ENCODE data around the gene GLP1R.

GLP1R gene

DNA sequence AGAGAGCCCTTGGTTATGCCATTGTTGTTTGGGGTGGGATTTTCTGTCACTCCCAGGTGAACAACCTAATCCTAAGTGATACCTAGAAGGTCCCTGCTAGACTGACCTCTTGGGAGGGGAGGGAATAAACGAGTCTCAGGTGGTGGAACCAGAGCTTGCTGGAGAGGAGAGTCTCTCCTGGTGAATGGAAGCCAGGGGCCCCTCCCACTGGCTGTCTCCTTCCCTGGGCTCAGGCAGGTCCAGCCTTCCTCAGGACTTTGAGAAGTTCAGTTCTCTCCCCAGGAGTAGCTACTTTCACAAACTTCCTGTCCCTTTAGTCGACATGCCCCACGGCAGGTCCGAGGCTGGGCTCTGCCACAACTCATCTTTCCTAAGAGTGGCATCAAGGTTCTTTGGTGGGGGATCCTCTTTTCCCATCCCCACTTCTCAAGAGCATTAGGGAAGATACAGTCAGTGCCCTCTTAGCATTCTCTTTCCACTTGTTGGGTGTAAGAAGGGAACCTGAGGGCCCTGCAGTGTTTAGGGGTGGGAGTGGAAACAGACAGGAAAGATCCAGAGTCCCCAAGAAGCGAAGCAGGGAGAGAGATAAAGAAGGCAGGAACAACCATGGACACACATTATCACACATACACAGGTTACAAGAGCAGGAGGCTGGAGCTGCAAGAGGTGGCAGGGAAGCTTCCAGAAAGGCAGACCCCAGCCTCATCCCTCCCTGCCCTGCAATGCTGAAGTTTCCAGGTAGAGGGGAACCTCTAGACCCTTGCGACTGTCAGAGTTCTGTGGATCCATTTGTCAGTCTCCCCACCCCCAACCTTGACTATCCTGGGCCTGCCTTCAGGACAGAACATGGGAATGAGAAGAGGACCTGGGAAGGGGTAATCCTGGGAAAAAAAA lies 900 bp upstream of the GLP1R start:
- no peak for DNase-seq

DNA sequence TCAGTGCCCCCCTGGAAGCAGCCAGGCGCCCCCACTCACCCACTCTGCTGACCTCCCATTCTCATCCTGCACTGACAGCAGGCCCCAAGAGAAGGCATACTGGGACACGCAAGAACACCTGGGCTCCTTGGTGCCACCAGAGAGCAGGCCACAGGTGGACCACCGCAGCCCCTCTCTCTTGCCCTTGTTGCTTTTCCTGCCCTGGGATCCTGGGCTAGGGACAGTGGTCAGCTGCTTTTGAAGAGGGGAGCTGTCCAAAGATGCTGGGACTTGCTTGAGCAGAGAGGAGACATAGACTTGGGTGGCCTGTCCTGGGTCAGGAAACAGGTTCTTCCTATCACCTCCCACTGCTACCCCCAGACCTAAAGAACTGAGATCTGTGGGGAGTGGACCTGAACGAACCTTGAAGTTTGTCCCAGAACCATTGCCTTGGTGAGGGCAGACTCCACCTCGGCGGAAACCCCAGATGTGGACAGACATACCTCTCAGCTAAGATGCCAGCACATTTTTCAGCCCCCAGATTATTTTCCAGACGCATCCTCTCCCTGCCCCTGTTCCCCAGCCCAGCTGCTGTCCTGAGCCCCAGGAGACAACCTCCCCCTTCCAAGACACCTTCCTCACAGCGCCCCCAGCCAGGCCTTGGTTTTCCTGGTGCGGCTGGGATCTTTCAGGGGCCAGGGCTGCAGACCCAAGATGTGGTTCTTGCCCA lies 1.1 kb downstream of the GLP1R start:
- no peak for DNase-seq

DNA sequence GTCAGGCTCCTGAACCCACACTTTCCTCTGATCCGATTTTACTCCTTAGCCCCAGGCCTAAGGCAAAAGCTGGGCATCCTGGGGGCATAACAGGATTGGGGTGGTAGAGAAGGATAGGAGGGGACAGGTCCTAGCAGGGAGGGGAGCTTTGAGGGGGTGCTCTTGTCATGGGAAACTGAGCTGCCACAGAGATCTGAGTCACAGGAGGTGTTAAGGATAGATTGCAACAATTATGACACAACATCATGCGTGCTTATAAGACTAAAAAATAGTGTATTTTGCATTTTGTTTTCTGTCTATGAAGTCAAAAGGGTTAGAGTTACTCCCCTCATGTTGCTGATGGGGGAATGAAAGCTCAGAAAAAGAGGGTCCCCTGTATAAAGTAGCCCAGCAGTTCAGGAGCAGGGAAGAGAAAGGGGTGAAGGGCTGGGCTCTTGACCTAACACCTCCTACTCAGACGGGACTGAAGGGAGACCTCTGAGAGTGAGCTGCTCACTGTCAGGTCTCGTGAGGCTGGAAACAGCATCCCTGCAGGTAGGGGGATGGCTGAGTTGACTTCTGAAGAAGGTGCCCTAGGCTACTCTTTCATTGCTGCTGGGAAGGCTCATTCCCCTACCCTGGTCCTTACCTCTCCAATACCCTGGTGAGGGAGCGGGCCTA lies 2.0 kb downstream of the GLP1R start:
- DNase-seq, result no peak

DNA sequence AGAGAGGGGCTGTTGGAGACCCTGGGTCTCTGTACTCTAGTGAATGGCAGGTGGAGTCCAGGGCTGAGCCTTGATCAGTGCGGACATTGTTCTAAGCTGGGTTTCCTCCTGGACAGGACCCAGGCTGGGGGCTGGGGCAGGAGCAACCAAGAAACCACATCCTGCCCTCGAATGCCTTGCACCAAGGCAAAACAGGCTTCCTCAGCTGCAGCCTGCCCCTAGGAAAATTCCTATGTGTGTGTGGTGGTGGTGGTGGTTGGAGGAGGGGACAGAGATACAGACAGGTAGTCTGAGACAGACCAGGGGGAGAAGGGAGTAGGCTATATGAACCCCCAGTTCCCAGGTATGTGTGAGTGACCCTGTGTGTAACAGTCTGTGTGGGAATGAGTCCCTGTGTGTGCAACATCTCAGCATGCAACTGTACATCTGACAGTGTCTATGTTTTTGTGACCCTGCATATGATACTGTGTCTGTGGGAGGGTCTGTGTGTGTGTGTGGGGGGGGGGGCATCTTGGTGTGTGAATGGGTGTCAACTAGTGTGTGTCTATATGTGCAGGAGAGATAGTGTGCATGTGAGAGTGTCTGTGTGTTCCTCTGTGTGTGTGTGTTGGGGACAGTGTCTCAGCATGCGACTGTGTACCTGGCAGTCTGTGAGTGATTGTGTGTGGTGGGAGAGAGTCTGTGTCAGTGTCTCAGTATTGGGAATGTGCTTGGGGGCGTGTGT lies 3.0 kb downstream of the GLP1R start:
- no peak for DNase-seq

DNA sequence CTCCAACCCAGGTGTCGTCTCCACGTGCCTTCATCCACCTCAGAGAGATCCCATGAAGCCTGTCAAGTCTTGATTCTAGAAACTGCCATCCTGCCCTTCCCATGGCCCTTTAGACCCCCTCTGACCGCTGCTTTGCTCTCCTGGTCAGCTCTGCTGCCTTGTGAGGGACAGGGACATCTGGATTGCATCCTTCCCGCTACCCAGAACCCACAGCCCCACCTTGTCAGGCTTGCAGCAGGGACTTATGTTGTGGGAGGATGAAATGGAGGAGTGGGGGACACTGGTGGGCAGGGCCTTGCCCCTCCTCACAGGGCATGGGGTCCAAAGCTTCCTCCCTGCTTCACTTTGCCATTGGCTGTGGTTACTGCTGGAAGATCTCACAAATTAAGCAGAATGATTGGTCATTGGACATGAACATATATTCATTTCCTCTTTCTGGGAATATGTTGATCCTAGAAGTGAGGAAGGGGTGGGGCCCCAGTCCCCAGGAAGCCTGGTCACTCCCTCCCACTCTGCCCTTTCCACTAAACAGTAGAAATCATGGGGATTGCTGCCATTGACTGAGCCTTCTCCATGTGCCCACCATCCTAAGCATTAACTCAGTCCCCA lies 4.5 kb downstream of the GLP1R start:
- DNase-seq, result no peak

DNA sequence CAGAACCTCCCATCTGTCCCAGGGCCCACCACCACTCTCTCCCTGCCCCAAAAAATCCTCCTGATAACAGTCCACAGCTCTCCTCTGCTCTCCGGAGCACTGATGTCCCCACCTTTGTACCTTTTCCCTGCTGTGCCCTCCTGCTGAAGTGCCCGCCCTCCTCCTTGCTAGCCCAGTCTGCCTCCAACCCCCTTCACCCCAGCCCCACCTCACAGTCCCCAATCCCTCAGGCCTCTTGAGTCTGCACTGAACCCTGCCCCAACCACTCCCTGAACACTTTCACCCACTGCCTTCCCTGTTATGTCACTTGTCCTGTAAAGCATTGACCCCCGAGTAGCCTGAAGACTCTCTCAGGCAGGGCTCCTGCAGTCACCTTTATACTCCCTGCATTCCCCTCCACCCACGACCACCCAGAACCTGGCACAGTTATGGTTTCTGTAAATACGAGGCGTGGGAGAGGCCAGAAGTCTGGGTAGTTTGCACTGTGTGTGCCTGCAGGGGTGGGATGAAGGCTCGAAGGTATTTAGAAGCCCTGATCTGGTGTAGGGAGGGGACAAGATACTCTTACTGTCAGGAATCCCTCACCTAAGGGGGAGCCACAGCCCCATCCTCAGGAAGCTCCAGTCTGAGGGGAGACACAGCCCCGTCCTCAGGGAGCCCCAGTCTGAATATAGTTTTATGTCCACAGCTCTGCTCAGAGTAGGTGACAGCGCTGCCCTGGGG lies 5.4 kb downstream of the GLP1R start:
- DNase-seq, result no peak

DNA sequence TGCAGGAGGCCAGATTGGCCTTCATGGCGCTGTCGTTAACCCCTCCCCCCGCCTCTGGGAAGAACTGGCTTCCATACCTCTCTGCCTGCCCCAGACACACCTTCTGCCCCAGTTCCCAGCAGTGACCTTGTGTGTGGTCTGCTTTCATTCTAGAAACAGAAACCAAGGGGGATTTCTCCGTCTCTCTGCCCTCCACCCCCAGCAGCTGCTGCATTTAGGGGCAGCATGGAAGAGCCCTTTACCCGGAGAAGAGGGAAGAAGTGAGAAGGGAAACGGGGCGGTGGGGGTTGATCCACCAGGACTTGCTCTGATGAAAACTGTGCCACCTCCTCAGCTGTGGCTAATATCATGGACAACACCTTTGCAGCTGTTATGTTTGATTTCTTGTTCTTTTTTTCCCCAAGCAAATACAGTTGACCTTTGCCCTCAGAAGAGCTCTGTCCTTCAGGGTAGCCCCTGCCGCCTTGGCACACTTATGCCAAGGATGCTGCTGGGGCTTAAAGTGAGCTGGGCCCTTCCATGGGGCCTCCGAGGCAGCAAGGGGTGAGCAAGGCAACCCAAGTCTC lies 6.1 kb downstream of the GLP1R start:
- DNase-seq, result no peak

DNA sequence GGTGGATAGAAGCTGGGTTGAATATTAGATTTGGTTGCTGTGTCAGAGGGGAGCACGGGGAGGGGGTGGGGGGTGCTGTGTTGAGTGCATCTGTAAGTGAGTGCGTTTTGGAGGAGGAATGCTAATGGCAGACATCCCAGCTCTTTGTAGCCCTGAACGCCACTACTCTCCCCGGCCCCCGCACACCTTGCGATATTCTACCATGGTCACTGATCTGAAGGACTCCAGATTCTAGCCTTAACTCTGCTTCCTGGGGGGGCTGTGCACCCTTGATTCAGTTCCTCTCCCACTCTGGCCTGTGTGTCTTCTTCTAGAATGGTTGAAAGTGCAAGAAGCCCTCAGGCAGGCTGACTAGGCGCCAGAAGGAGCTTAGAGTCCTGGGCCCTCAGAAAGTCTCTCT lies 7.1 kb downstream of the GLP1R start:
- DNase-seq, result no peak

DNA sequence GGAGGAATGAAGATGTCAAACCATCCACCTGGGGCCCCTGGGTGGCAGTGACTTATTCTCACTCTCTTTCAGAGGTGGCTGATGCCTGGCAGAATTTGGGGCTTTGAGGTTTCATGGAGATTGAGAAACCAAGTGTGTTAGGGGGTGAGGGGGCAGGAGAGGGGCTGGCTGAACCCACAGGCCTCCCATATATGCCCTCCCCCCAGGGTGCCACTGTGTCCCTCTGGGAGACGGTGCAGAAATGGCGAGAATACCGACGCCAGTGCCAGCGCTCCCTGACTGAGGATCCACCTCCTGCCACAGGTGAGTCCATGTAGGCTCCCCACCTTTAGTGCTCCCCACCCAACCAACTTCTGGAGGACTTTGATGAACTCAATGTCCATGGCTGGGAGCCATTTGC lies 7.6 kb downstream of the GLP1R start:
- DNase-seq, result no peak

DNA sequence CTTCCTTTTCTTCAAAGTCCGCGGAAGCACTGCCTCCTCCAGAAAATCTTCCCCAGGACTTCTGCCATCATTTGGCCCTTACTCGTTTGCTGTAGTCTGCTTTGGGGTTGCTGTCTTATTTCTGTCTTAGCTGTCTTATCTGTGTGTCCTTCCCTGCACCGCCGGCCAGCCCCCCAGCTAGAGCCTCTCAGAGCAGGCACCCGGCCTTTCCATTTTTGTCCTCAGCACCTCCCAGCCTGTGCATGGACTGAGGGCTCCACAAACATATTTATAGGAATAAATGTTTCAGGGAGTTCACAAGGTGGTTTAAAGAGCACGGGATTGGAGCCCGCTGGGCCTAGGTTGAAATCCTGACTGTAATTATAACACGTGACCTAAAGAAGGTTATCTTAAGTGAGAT lies 8.1 kb downstream of the GLP1R start:
- no peak for DNase-seq

DNA sequence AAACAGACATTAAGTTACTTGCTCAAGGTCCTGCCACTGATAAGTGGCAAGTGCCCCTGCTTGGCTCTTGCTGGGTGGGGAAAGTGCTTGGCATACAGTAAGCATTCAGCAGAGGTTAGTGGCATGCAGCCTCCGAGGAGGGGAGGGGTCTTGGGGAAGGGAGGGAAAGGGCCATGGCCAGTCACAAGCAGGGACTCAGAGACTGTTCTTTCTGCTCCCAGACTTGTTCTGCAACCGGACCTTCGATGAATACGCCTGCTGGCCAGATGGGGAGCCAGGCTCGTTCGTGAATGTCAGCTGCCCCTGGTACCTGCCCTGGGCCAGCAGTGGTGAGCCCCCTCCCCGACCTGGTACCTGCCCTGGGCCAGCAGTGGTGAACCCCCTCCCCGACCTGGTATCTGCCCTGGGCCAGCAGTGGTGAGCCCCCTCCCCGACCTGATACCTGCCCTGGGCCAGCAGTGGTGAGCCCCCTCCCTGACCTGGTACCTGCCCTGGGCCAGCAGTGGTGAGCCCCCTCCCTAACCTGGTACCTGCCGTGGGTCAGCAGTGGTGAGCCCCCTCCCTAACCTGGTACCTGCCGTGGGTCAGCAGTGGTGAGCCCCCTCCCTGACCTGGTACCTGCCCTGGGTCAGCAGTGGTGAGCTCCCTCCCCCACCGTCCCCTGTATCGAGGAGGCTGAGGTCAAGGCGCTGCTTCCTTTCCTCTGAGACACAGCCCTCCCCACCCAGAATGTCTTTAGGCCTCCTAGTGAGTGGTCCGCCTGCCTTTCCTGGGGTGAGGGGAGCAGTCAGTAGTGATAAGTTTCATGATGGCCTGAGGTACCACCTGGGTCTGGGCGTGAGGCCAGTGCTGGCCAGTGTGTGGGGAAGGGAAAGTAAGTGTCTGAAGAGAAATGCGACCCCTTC lies 8.9 kb downstream of the GLP1R start:
- DNase-seq, result no peak

DNA sequence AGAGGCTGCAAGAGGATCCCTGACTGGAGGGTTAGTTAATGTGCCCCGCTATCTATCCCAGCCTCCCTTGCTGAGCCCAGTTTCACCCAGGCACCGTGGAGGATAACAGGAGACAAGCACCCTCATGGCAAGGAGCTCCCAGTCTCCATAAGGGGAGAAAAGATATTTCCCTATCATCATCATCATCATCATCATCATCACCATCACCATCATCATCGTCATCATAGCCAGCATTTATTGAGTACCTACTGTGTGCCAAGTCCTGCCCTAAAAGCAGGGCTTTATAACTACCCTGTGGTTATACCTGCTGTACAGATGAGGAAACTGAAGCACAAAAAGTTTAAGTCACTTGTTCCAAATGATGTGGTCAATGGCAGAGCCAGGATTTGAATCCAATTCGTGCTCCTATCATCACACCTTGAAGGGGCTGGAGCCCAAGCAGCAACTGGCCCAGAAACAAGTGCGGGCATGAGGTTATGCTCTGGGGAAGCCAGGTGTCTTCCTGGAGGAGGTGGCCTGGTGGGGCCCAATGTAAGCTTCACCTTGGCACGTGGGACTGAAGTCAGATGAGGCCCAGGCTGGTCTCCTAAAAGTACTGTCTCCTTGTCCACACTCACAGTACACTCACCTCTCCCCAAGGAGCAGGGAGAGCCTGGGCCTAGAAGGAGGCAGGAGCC lies 10.0 kb downstream of the GLP1R start:
- DNase-seq, result no peak

DNA sequence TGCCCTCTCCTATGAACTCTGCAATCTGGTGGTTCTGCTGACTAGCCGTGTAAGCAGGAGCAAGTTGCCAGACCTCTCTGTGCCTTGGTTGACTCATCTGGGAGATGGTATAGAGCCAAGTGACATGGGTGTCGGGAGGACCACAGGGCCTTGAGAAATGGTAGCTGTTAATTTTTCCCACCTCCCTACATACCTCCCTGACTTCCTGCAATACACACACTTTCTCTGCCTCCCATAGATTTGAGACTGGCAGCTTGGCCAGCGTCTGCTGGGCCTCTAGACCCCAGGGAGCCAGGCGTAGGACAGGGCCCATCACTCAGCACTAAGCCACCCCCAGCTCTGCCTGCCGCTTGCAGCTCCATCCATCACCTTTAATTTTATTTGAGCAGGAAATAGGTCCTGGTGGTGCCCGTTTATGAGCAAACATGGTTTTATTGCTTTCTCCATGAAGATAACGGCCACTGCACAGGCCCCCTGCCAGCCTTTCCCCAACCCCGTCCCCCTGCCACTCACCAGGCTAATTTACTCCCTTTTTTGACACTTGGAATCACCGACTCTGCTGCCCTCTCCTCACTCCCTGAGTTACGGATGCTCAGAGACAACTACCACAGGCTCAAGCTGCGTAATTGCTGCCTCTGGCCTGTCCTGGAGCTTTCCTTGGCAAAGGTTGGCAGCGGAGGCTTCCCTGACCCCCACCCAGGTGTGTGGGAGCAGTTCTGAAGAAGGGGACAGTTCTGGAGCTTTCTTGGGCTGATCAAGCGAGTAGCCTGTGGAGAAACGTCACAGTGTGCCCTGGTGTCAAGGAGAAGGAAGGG lies 11.1 kb downstream of the GLP1R start:
- no peak for DNase-seq

DNA sequence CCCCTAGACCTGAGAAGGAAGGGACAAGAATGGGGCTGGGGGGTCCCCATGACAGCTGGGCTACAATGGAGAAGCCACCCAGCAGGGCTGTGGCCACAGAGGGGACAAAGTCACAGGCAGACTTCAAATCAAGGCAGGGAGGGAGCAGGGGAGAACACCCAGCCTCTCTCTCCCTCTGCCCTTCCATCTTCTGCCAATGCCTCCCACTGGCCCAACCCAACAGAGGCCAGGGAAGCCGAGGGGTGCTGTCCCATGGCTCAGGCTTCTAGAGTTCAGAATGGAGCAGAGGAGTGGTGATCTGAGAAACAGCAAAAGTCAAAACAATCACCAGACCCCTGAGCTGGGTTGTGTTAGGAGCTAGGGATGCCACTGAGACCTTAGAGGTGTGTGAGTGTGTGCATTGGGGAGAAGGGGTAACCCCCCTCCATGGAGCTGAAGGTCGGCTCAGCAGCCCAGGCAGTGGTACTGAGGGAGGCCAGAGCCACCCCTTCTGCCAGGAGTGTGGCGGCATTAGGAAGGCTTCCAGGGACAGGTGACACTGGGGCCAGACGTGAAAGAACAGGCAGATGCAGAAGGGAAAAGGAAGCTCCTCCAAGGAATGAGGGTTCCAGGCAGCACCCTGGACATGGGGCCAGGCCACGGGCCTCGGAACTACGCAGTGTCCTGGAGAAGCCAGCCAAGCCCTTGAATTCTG lies 12.0 kb downstream of the GLP1R start:
- DNase-seq, result no peak

DNA sequence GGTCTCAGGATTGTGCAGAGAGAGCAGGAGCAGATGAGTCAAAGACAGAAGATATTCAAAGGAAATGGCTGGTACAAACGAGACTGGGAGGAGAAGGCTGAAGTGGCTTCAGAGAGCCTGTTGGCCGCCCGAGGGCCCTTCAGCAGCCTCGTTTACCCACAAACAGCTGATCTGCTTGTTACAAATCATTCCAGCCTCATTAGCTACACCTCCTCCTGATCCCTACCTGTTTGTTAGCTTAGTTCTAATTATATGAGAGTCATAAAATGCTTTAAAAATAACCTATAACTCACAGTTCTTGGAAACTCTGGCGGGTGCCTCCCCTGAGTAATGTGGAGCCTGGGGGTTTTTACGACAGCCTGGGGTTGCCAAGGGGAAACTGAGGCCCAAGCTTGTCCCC lies 12.6 kb downstream of the GLP1R start:
- no peak for DNase-seq

DNA sequence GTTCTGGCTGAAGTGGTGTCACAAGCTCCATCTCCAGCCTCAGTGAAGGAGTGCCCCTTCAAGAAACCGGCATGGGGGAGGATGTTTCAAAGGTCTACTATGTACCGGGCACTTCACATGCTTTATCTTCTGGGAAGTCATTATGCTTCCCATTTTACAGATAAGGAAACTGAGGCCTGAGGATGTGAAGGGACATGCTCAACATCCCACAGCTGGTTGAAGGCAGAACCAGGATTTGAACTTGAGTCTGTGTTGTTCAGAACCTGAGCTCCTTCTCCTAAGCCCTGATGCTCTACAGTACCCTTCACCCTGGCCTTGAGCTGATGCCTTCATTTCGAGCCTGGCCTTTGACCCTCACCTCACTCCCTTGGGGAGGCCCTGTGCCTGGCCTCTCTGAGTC lies 13.0 kb downstream of the GLP1R start:
- DNase-seq, result no peak

DNA sequence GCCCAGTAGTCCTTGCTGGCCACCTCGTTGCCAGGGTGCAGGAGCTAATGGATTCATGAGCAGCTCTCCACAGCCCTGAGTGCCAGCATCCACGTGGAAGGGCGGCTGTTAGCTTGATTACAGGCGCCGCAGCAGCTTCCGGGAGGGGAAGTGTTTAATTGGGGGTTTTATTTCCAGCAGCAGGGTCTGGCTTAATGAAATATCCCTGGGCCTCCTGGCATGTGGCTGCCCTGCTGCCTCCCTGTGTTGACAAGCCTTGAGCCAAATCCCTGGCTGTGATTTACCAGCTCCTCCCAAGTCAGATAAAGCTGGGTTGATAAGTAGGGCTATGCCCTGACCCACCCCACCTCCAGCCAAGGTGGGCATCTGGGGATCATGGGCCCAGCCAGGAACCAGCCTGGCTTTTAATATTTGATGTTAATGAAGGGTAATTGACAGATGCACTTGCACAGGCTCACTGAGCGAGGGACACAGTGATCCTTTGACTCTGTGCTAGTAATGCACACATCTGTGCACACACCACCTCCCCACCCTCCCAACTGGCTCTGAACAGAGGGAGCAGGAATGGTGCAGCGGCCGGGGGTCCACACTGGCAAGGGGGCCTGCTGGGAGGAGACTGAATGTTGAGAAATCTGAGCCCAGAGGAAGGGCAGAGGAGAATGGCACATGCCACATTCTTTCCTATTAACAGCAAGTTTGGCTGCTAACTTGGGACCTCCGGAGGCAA lies 13.6 kb downstream of the GLP1R start:
- DNase-seq, result no peak

DNA sequence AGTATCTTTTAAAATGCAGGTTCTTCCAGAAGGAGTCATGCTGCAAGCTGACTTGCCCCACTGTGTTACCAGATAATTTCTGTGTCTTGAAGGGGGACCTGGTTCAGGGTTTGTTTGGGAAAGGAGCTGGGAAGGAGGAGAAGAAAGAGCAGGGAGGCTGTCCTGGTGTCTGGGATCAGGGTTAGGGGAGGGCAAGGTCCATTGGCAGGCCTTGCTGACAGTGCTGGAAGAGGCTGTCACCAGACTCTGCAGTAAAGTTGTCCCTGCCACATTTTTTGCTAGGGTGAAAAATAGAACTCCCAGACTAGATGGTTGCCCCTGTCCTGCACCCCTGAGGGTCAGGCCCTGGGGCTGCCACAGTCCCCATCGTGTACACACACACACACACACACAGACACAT lies 14.9 kb downstream of the GLP1R start:
- DNase-seq, result no peak

Measured in CD4-positive, alpha-beta T cell treated with Interleukin-4 for 4 hours (primary cell).